ENCODE results near the gene SLC9C1.

The SLC9C1 gene

DNA sequence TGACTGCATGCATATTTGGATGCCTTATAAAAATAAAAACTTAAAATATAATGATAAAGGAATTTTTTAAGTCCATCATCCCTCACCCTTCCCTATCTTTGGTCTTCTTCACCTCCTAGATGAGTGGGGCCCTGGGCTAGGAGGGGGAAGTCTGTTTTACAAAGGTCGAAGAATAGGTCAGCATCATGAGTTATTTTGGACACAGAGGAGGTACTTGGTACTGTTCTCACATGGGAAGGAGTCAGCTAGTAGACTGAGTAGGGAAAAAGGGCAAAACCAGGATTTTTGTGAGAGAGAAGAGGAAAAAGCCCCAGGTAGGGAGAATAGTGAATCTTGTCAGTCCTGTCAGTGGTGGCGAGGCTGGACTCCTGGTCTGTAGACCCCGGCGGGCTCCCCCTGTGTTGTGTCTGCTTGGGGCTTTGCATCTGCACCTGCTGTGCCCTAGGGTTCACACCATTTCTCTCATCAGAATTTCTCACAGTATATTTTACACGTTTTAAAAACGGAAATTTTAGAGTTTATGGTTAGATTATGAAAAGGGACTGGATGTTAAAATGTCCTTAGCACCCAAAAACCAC is 178.1 kb downstream of the SLC9C1 start:
- no peak for DNase-seq (ENCODE audit: low read depth)
- TF ChIP-seq, protein P1, sequence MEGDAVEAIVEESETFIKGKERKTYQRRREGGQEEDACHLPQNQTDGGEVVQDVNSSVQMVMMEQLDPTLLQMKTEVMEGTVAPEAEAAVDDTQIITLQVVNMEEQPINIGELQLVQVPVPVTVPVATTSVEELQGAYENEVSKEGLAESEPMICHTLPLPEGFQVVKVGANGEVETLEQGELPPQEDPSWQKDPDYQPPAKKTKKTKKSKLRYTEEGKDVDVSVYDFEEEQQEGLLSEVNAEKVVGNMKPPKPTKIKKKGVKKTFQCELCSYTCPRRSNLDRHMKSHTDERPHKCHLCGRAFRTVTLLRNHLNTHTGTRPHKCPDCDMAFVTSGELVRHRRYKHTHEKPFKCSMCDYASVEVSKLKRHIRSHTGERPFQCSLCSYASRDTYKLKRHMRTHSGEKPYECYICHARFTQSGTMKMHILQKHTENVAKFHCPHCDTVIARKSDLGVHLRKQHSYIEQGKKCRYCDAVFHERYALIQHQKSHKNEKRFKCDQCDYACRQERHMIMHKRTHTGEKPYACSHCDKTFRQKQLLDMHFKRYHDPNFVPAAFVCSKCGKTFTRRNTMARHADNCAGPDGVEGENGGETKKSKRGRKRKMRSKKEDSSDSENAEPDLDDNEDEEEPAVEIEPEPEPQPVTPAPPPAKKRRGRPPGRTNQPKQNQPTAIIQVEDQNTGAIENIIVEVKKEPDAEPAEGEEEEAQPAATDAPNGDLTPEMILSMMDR (IDR thresholded peaks at IDR 0.05; ENCODE audit: control insufficient read depth, extremely low read depth, insufficient read depth), result no peak
- H3K4me3 ChIP-seq (ENCODE audit: low read depth, low read length), result no peak overlapping the region

DNA sequence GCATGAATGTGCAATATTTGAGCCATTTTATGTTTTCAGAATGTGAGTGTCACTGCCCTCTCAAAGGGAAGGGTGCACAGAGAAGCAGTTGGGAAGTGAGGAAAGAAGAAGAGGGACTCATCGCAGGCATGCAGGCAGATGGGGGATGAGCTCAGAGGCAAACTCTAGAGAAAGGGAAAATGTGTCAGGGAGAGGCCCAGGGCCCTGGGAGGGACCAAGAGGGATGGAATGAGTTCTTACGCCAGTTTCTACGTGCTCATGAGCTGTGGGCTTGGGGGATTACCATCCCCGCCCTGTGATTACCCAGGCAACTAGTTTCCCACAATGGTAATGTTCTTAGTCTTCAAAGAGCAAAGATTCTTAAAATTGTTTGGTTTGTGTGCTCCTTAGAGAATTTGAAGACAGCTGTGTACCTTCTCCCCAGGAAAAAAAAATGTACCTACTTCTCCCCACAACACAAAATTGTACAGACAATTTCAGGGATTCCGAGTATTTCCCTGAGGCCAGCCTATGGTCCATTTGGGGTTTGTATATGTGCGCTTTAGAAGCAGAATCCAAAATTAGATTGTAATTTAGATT is 178.8 kb downstream of the SLC9C1 start:
- TF ChIP-seq, protein P1 (IDR thresholded peaks at IDR 0.05; ENCODE audit: control insufficient read depth, extremely low read depth, insufficient read depth), result no peak
- no peak for DNase-seq (ENCODE audit: low read depth)
- H3K4me3 ChIP-seq (ENCODE audit: low read depth, low read length), result no peak overlapping the region

GRCh38 chr3:112114576-112115160 is 179.3 kb downstream of the SLC9C1 start:
- TF ChIP-seq, protein P1 (IDR thresholded peaks at IDR 0.05; ENCODE audit: control insufficient read depth, extremely low read depth, insufficient read depth), result no peak
- H3K4me3 ChIP-seq (ENCODE audit: low read depth, low read length), result no peak overlapping the region
- no peak for DNase-seq (ENCODE audit: low read depth)

GRCh38 chr3:112111785-112112402 is 182.1 kb downstream of the SLC9C1 start:
- H3K4me3 ChIP-seq (ENCODE audit: low read depth, low read length), result no peak overlapping the region
- TF ChIP-seq, protein P1 (IDR thresholded peaks at IDR 0.05; ENCODE audit: control insufficient read depth, extremely low read depth, insufficient read depth), result peak; percentile 97
- peak; percentile 85 for DNase-seq (ENCODE audit: low read depth)

DNA sequence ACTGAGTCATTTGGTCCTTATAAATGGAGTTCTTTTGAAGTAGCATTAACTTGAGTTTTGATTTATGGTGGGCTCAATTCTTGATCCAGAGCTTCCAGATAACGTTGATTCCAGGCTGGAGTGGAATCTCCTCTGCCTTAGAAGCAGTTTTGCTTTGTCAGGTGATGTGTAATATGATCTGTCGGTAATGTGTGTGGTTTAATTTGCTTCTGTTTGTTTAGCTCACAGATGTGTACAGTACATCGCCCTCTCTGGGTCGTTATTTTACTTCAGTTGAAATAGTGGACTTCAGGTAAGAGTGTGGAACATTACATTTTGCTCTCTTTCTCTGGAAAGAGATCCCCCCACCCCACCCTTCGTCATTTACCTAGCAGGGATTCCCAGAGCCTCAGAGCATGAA is 184.7 kb downstream of the SLC9C1 start:
- peak; percentile 50 for DNase-seq (ENCODE audit: low read depth)
- no peak overlapping the region; the same call in 1 of the 2 replicates for H3K4me3 ChIP-seq (ENCODE audit: low read depth, low read length)
- TF ChIP-seq, protein P1 (IDR thresholded peaks at IDR 0.05; ENCODE audit: control insufficient read depth, extremely low read depth, insufficient read depth), result no peak

DNA sequence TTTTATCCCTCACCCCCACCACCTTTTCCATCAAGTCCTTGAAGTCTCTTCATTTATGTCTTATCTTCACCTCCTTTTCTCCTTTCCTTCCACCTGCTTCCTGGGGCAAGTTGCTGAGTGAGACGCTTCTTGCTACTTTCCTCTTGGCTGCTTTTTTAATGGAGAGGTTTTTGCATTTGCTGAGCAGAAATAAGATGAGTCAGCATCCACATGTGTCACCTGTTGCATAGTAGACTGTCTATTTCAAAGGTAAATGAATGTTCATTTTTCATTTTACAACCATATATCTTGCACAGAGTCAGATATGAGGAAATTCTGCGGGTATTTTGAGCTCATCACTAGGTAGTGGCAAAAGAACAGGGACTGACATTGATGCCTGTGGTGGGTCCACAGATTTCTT is 189.2 kb downstream of the SLC9C1 start:
- TF ChIP-seq, protein P1 (IDR thresholded peaks at IDR 0.05; ENCODE audit: control insufficient read depth, extremely low read depth, insufficient read depth), result no peak
- H3K4me3 ChIP-seq (ENCODE audit: low read depth, low read length), result no peak overlapping the region
- DNase-seq (ENCODE audit: low read depth), result no peak

All from LNCaP clone FGC (cell line).